Progenitor cell of endocrine pancreas (in vitro differentiated cells): ENCODE results near the gene CYP19A1. TPM values are rescaled to one million over a fixed set of nuclear protein-coding genes. Genes with fewer than 3 reads are reported as not detected.
"Not testable (repeated sequence)": the region's sequence is repeated elsewhere in the genome, so short reads cannot be mapped to it uniquely, and the experiment has no call there.

ENCODE experiments used
- DNase-seq: peaks from one replicate; pipeline ENCODE4 v3.0.0; 2021; ENCODE audit warnings: low spot score; ENCODE audit not compliant: unreplicated experiment
- H3K27ac Mint-ChIP-seq: 2 replicates; pipeline ENCODE4 v1.8.0; 2021; ENCODE audit warnings: mild to moderate bottlenecking, moderate library complexity, mixed read lengths
- H3K27me3 Mint-ChIP-seq: 2 replicates; pipeline ENCODE4 v1.8.0; 2021; ENCODE audit warnings: mixed read lengths
- H3K36me3 Mint-ChIP-seq: 2 replicates; pipeline ENCODE4 v1.8.0; 2022; ENCODE audit warnings: mixed read lengths; ENCODE audit not compliant: insufficient read depth
- H3K4me1 Mint-ChIP-seq: 2 replicates; pipeline ENCODE4 v1.8.0; 2021; ENCODE audit warnings: low read depth, mixed read lengths
- H3K4me3 Mint-ChIP-seq: 2 replicates; pipeline ENCODE4 v1.8.0; 2021; ENCODE audit warnings: low read depth, mild to moderate bottlenecking, moderate library complexity, mixed read lengths
- H3K9me3 Mint-ChIP-seq: 2 replicates; pipeline ENCODE4 v1.8.0; 2021; ENCODE audit warnings: low read depth, mixed read lengths
- total RNA-seq: library from RNA; stranded (reverse); gene quantifications from 2 replicates; pipeline ENCODE4 v1.2.1, GENCODE V29; 2021
- TF ChIP-seq, protein P1 (sequence below): fragments of 200-600 bp; sonication (generic); IDR thresholded peaks from one replicate; pipeline ENCODE4 v1.5.0; 2021; ENCODE audit warnings: antibody characterized with exemption, mild to moderate bottlenecking; ENCODE audit not compliant: unreplicated experiment

The CYP19A1 gene
- total RNA-seq, 1 donor from 2014 or later = not detected

- TF ChIP-seq, protein P1, sequence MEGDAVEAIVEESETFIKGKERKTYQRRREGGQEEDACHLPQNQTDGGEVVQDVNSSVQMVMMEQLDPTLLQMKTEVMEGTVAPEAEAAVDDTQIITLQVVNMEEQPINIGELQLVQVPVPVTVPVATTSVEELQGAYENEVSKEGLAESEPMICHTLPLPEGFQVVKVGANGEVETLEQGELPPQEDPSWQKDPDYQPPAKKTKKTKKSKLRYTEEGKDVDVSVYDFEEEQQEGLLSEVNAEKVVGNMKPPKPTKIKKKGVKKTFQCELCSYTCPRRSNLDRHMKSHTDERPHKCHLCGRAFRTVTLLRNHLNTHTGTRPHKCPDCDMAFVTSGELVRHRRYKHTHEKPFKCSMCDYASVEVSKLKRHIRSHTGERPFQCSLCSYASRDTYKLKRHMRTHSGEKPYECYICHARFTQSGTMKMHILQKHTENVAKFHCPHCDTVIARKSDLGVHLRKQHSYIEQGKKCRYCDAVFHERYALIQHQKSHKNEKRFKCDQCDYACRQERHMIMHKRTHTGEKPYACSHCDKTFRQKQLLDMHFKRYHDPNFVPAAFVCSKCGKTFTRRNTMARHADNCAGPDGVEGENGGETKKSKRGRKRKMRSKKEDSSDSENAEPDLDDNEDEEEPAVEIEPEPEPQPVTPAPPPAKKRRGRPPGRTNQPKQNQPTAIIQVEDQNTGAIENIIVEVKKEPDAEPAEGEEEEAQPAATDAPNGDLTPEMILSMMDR = peak; percentile 93
- H3K4me1 Mint-ChIP-seq = no peaks in the 10 kb centered on the region
- no peaks in the 10 kb centered on the region for H3K9me3 Mint-ChIP-seq
- H3K27me3 Mint-ChIP-seq = peaks cover 39% of the 10 kb centered on the region
- peak; percentile 91 for DNase-seq
- no peak overlapping the region for H3K27ac Mint-ChIP-seq
- no peaks in the 10 kb centered on the region for H3K36me3 Mint-ChIP-seq
- no peak overlapping the region for H3K4me3 Mint-ChIP-seq
Measured at GRCh38 chr15:51192521-51193280, 145.7 kb downstream of the CYP19A1 start.

- no peak overlapping the region for H3K27ac Mint-ChIP-seq
- no peak for DNase-seq
- no peaks in the 10 kb centered on the region for H3K9me3 Mint-ChIP-seq
- no peaks in the 10 kb centered on the region for H3K36me3 Mint-ChIP-seq
- H3K4me3 Mint-ChIP-seq = no peak overlapping the region
- H3K27me3 Mint-ChIP-seq = peaks cover 34% of the 10 kb centered on the region
- TF ChIP-seq, protein P1 = no peak
- H3K4me1 Mint-ChIP-seq = no peaks in the 10 kb centered on the region
Measured at GRCh38 chr15:51191766-51192165, 146.6 kb downstream of the CYP19A1 start.

- H3K36me3 Mint-ChIP-seq = no peaks in the 10 kb centered on the region
- peaks cover 31% of the 10 kb centered on the region for H3K27me3 Mint-ChIP-seq
- no peaks in the 10 kb centered on the region for H3K9me3 Mint-ChIP-seq
- TF ChIP-seq, protein P1 = no peak
- H3K4me1 Mint-ChIP-seq = no peaks in the 10 kb centered on the region
- no peak overlapping the region for H3K27ac Mint-ChIP-seq
- no peak overlapping the region for H3K4me3 Mint-ChIP-seq
- no peak for DNase-seq
Measured at GRCh38 chr15:51191072-51191670, 147.2 kb downstream of the CYP19A1 start.

- no peak overlapping the region for H3K4me3 Mint-ChIP-seq
- no peaks in the 10 kb centered on the region for H3K9me3 Mint-ChIP-seq
- no peaks in the 10 kb centered on the region for H3K4me1 Mint-ChIP-seq
- no peak for DNase-seq
- H3K27ac Mint-ChIP-seq = no peak overlapping the region
- no peaks in the 10 kb centered on the region for H3K36me3 Mint-ChIP-seq
- TF ChIP-seq, protein P1 = no peak
- peaks cover 30% of the 10 kb centered on the region for H3K27me3 Mint-ChIP-seq
Measured at GRCh38 chr15:51190424-51191068, 147.8 kb downstream of the CYP19A1 start.

- H3K27me3 Mint-ChIP-seq = peaks cover 30% of the 10 kb centered on the region
- H3K36me3 Mint-ChIP-seq = no peaks in the 10 kb centered on the region
- no peak overlapping the region for H3K4me3 Mint-ChIP-seq
- no peak for DNase-seq
- H3K9me3 Mint-ChIP-seq = no peaks in the 10 kb centered on the region
- H3K4me1 Mint-ChIP-seq = peaks cover 2% of the 10 kb centered on the region
- TF ChIP-seq, protein P1 = no peak
- H3K27ac Mint-ChIP-seq = no peak overlapping the region
Measured at GRCh38 chr15:51189669-51190385, 148.6 kb downstream of the CYP19A1 start.

DNA sequence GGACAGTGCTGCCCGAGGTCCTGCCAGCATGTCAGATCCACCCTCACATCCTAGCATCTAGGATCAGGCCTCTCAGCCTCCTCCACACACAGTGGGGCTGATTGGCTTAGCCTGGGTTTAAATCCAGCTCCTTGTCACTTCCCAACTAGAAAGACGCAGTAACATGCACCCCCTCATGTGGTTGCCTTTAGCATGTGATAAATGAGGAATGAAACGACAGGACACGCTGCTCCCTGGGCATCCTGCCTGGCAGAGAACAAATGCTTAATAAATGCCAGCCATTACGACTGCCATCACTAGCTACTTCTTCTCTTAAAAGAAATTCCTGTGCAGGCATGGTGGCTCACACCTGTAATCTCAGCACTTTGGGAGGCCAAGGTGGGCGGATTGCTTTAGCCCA, 149.6 kb downstream of the CYP19A1 start:
- H3K27me3 Mint-ChIP-seq = peaks cover 23% of the 10 kb centered on the region

More for the DNA sequence above, 149.6 kb downstream of the CYP19A1 start:
- H3K9me3 Mint-ChIP-seq, H3K27ac Mint-ChIP-seq, H3K36me3 Mint-ChIP-seq, H3K4me3 Mint-ChIP-seq, H3K4me1 Mint-ChIP-seq, DNase-seq: not testable (repeated sequence)
